GM21619 (cell line): ENCODE measurements around the gene RPL41.
"Not testable (repeated sequence)": the region's sequence is repeated elsewhere in the genome, so short reads cannot be mapped to it uniquely, and the experiment has no call there.

Experiments used
- ATAC-seq: cut with Tn5 transposase; IDR thresholded peaks from one replicate; pipeline ENCODE4 v1.9.1; 2021; ENCODE audit not compliant: unreplicated experiment

Gene RPL41

DNA sequence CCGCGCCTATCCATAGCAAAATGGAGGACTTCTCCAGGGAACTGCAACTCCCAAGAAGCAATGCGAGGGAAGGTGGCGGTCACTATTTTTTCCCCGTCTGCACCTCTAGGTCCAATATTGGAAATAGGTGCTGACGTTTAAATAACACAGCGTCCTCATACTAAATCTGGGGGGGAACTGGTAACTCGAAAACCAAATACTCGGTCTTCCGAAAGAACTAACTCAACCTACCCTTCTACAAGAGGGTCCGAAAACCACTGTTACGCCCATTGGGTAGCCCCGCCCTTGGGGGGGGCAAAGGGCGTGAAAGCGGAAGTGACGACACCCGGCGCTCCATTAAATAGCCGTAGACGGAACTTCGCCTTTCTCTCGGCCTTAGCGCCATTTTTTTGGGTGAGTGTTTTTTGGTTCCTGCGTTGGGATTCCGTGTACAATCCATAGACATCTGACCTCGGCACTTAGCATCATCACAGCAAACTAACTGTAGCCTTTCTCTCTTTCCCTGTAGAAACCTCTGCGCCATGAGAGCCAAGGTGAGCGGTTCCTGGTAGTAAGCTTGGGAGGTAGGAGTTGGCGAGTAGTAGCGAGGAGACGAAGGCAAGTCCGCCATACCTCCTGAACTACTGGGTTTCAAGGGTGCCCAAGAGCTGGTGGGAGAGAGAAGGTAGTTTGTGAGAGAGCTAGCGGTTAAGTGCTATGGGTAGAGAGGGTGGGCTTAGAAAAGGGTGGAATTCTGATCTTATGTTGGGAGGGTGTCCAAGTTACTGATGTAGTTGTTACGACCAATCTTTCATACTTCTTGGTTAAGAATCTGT is at the start of gene RPL41:
TSS of gene RPL41 (plus strand) at position 367 of the 815 bp plus-strand sequence.
- ATAC-seq: peak; percentile 36

GRCh38 chr12:56071648-56072047 is 44.8 kb upstream of the RPL41 start:
- ATAC-seq: no peak

DNA sequence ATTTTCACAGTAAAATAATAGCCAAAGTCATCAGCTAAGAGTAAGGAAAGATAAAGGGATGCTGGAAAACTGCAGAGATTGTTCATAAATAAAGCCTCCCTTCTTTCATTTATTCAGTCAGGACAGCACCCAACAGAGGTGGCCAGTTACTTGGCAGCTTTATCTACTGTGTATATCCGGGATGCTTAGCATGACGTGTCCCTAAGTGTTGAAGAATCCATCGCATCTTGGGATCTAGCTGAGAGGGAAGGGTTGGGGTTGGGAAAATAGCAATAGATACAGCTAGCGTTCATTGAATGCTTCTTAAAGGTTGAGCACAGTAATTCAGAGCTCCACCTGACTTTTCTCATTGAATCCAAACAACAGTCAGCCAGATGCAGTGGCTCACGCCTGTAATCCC is 42.0 kb upstream of the RPL41 start:
- no peak for ATAC-seq

DNA sequence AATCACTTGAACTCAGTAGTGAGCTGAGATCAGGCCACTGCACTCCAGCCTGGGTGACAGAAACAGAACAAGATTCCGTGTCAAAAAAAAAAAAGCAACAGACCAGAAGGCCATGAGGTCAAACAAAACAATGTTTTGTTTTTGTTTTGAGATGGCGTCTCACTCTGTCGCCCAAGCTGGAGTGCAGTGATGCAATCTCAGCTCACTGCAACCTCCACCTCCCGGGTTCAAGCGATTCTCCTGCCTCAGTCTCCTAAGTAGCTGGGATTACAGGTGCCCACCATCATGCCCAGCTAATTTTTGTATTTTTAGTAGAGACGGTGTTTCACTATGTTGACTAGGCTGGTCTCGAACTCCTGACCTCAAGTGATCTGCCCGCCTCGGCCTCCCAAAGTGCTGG is 38.5 kb upstream of the RPL41 start:
- not testable (repeated sequence) for ATAC-seq

- no peak for ATAC-seq
Measured at GRCh38 chr12:56078427-56078826, 38.0 kb upstream of the RPL41 start.

GRCh38 chr12:56078931-56079722 is 37.3 kb upstream of the RPL41 start:
- ATAC-seq: peak; percentile 61

GRCh38 chr12:56079723-56080555 is 36.5 kb upstream of the RPL41 start, which contains the start of gene ERBB3:
Gene ERBB3 (plus strand): TSS chr12:56080165. CDS start chr12:56080301, 136 bp downstream.
- peak; percentile 37 for ATAC-seq

GRCh38 chr12:56080556-56081138 is 35.8 kb upstream of the RPL41 start:
- no peak for ATAC-seq

- ATAC-seq: no peak
Measured at GRCh38 chr12:56081393-56082347, 34.8 kb upstream of the RPL41 start.

GRCh38 chr12:56082382-56082781 is 34.1 kb upstream of the RPL41 start:
- ATAC-seq: no peak

- no peak for ATAC-seq
Measured at GRCh38 chr12:56082967-56083366, 33.5 kb upstream of the RPL41 start.

GRCh38 chr12:56084958-56085543 is 31.4 kb upstream of the RPL41 start:
- ATAC-seq: no peak

DNA sequence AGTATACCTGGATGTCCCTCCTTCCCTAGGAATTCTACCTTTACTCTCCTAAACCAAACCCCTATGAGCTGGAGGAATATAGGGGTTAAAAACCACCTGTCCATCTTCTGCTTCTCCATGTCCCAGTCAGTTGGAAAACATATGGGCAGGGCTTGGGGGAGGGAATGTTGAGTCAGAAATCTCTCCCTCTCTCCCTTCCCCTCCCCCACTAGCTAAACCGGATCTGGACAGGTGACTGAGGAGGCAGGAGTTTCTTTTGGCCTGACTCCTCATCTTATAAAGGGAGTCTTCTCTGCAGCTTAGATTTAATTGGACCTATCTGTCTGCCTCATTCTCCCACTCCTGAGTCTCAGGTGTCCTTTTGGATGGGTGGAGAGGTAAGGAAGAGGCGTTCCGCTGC is 30.3 kb upstream of the RPL41 start:
- ATAC-seq: no peak

DNA sequence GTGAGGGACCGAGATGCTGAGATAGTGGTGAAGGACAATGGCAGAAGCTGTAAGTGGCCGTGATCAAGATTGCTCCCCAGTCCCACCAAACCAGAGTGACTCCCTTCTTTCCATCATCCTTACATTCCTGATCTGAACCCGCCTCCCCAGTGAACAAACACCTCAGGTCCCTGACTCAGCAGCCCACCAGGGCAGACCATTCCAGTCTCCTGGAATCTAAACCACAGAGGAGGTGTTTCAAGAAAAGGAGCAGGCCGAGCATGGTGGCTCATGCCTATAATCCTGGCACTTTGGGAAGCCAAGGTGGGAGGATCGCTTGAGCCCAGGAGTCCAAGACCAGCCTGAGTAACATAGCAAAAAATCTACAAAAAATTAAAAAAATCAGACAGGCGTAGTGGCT is 29.8 kb upstream of the RPL41 start:
- ATAC-seq: no peak

DNA sequence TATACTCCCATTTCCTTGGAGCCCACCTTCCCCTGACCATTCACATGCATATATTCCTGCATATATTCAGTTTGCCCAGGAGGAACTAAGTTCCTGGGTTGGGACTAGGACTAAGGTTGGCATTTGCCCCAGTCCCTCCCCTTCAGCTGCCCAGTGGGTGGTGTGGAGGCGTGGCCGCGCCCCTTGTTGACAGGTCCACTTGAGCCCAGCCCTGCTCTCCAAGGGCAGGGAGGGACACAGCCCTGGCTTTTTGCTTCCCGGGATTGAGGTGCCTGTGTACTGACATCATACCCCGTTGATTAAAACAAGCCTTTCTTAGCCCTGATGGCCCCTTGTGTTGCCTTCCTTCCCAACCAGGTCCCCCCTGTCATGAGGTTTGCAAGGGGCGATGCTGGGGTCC is 29.2 kb upstream of the RPL41 start:
- ATAC-seq: no peak

GRCh38 chr12:56097738-56098137 is 18.7 kb upstream of the RPL41 start:
- no peak for ATAC-seq

DNA sequence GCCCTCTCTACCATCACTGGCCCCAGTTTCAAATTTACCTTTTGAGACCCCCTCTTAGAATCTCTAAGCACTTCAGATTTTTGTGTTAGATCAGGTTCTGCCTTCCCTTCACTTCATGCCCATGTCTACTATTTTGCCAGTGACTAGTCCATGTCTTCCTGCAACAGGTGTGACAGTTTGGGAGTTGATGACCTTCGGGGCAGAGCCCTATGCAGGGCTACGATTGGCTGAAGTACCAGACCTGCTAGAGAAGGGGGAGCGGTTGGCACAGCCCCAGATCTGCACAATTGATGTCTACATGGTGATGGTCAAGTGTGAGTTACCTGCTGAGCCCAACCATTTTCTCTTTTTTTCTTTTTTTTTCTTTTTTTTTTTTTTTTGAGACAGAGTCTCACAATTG is 17.8 kb upstream of the RPL41 start:
- no peak for ATAC-seq

GRCh38 chr12:56099787-56100186 is 16.6 kb upstream of the RPL41 start:
- ATAC-seq: no peak

DNA sequence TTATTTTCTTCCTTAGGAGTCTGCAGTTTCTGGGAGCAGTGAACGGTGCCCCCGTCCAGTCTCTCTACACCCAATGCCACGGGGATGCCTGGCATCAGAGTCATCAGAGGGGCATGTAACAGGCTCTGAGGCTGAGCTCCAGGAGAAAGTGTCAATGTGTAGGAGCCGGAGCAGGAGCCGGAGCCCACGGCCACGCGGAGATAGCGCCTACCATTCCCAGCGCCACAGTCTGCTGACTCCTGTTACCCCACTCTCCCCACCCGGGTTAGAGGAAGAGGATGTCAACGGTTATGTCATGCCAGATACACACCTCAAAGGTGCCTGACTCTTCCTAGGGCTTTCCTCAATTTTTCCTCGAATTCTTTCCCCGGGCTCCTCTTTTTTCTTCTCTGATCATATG is 15.4 kb upstream of the RPL41 start:
- no peak for ATAC-seq
